ENCODE results near the gene AKR1C8. TPM values are rescaled to one million over a fixed set of nuclear protein-coding genes. Genes with fewer than 3 reads are reported as not detected.
"Not testable (repeated sequence)": the region's sequence is repeated elsewhere in the genome, so short reads cannot be mapped to it uniquely, and the experiment has no call there.

Gene AKR1C8
- total RNA-seq, 1 experiment from 2014 or later = not detected

- in situ Hi-C loops (cut with HindIII; ENCODE audit: low pct_unique_long_range_greater_than_20kb, low sequenced_read_pairs) = no loop called here
- no peak for DNase-seq (ENCODE audit: low read depth, low spot score)
Measured at GRCh38 chr10:5135581-5135980, 49.4 kb downstream of the AKR1C8 start.

DNA sequence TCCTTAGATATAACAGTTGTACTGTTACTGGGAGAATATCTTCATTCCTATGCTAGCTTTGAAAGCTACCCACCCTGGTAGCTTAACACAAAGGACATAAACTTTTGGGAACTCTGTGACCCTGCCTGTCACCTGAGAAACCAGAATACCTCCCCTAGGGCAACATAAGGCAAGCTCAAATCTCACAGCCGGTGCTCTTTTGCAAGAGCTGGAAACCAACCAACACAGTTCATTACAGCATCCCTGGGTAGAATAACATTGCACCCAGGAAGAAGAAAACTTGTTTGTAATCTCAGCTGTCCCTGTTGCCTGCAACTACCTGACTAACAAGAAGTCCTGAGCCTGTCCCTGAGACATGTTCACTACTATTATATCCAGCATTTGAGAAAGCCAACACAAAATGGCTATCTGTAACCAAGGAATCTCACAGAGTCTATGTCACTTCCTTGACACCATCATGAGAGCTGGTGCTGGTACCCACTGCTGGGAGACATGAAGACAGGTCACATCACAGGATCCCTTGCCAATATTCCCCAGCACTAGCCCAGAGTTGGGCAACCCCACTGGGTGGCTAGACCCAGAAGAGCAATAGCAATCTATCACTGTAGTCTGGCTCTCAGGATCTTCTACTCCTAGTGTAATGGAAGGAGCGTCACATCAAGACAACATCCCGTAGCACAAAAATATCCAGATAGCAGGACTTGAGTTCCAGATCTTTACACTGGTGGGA lies 59.5 kb downstream of the AKR1C8 start:
- in situ Hi-C loops (cut with HindIII; ENCODE audit: low pct_unique_long_range_greater_than_20kb, low sequenced_read_pairs) = no loop called here
- no peak for DNase-seq (ENCODE audit: low read depth, low spot score)

GRCh38 chr10:5123886-5124285 lies 61.1 kb downstream of the AKR1C8 start:
- in situ Hi-C loops (cut with HindIII; ENCODE audit: low pct_unique_long_range_greater_than_20kb, low sequenced_read_pairs) = no loop called here
- no peak for DNase-seq (ENCODE audit: low read depth, low spot score)

DNA sequence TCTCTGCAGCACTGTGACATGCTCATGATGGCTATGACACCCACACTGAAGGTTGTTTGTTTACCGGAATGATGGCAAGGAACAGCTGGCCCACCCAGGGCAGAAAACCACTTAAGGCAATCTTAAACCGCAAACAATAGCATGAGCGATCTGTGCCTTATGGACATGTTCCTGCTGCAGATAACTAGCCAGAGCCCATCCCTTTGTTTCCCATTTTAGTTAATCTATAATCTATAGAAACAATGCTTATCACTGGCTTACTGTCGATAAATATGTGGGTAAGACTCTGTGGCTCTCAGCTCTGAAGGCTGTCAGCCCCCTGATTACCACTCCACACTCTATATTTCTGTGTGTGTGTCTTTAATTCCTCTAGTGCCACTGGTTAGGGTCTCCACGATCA lies 65.0 kb downstream of the AKR1C8 start:
- DNase-seq (ENCODE audit: low read depth, low spot score); in situ Hi-C loops (cut with HindIII; ENCODE audit: low pct_unique_long_range_greater_than_20kb, low sequenced_read_pairs): not testable (repeated sequence)

- in situ Hi-C loops (cut with HindIII; ENCODE audit: low pct_unique_long_range_greater_than_20kb, low sequenced_read_pairs) = no loop called here
Measured at GRCh38 chr10:5117026-5117425, 67.9 kb downstream of the AKR1C8 start.

GRCh38 chr10:5116621-5117020 lies 68.3 kb downstream of the AKR1C8 start:
- in situ Hi-C loops (cut with HindIII; ENCODE audit: low pct_unique_long_range_greater_than_20kb, low sequenced_read_pairs) = no loop called here
- DNase-seq (ENCODE audit: low read depth, low spot score) = no peak

More at GRCh38 chr10:5117026-5117425, 67.9 kb downstream of the AKR1C8 start:
- DNase-seq (ENCODE audit: low read depth, low spot score) = no peak

DNA sequence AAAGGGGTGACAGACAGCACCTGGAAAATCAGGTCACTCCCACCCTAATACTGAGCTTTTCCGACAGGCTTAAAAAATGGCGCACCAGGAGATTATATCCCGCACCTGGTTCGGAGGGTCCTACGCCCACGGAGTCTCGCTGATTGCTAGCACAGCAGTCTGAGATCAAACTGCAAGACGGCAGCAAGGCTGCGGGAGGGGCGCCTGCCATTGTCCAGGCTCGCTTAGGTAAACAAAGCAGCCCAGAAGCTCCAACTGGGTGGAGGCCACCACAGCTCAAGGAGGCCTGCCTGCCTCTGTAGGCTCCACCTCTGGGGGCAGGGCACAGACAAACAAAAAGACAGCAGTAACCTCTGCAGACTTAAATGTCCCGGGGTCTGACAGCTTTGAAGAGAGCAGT lies 75.1 kb downstream of the AKR1C8 start:
- DNase-seq (ENCODE audit: low read depth, low spot score); in situ Hi-C loops (cut with HindIII; ENCODE audit: low pct_unique_long_range_greater_than_20kb, low sequenced_read_pairs): not testable (repeated sequence)

GRCh38 chr10:5108658-5109416 lies 76.1 kb downstream of the AKR1C8 start:
- in situ Hi-C loops (cut with HindIII; ENCODE audit: low pct_unique_long_range_greater_than_20kb, low sequenced_read_pairs) = no loop called here
- no peak for DNase-seq (ENCODE audit: low read depth, low spot score)

- in situ Hi-C loops (cut with HindIII; ENCODE audit: low pct_unique_long_range_greater_than_20kb, low sequenced_read_pairs) = no loop called here
- no peak for DNase-seq (ENCODE audit: low read depth, low spot score)
Measured at GRCh38 chr10:5107860-5108526, 77.0 kb downstream of the AKR1C8 start.

- DNase-seq (ENCODE audit: low read depth, low spot score) = no peak
- in situ Hi-C loops (cut with HindIII; ENCODE audit: low pct_unique_long_range_greater_than_20kb, low sequenced_read_pairs) = no loop called here
Measured at GRCh38 chr10:5106553-5106952, 78.4 kb downstream of the AKR1C8 start.

DNA sequence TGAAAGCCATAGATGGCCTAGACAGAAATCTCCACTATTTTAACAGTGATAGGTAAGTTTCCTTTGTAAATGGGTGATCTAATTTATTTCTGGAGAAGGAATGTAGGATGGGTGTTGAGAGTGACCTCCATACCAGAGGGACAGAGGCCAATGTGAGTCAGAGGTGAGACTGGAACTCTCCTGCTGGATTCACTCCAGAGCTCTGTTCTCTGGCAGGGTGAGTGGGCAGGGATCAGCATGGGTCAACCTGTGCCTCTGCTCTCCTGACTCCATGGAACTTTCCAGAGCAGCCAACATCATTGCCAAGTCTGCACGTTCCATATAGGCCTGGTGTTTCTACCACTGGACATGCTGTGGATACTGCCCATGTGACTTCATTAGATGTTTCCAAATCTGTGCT lies 79.3 kb downstream of the AKR1C8 start:
- no peak for DNase-seq (ENCODE audit: low read depth, low spot score)
- in situ Hi-C loops (cut with HindIII; ENCODE audit: low pct_unique_long_range_greater_than_20kb, low sequenced_read_pairs) = no loop called here

Other genes with a start within 250 kb of the AKR1C8 start
- 0.24 and 0.27 TPM in 2 replicates for gene AKR1C1, start 221.7 kb downstream of the AKR1C8 start, total RNA-seq (2014; rRNA removed; shearing (Covaris generic))
- not detected in 2 replicates for gene AKR1C2, start 181.3 kb downstream of the AKR1C8 start, total RNA-seq (2014; rRNA removed; shearing (Covaris generic))
- gene AKR1C3, start 90.7 kb downstream of the AKR1C8 start, total RNA-seq (2014; rRNA removed; shearing (Covaris generic)) = not detected in 2 replicates
- gene AKR1C4, start 11.7 kb upstream of the AKR1C8 start, total RNA-seq (2014; rRNA removed; shearing (Covaris generic)) = not detected in 2 replicates
- gene UCN3, start 179.8 kb upstream of the AKR1C8 start, total RNA-seq (2014; rRNA removed; shearing (Covaris generic)) = not detected in 2 replicates
- 0.08 TPM in 1 of 2 replicates, not detected in the other for gene TUBAL3, start 219.7 kb upstream of the AKR1C8 start, total RNA-seq (2014; rRNA removed; shearing (Covaris generic))
- 12.9 and 13.4 TPM in 2 replicates for gene NET1, start 227.4 kb upstream of the AKR1C8 start, total RNA-seq (2014; rRNA removed; shearing (Covaris generic))

Data from SK-MEL-5 (cell line).